Measurements from ENCODE around the gene COL2A1.

The COL2A1 gene

GRCh38 chr12:48041591-48042423 lies 37.5 kb upstream of the COL2A1 start:
- H3K79me2 ChIP-seq (ENCODE audit: insufficient read depth, low read length): no peaks in the 10 kb centered on the region
- H3K4me2 ChIP-seq (ENCODE audit: low read length): no peak overlapping the region
- no peak for TF ChIP-seq CTCF (IDR thresholded peaks at IDR 0.05; ENCODE audit: low read length)
- TF ChIP-seq EZH2 (IDR thresholded peaks at IDR 0.05; ENCODE audit: borderline replicate concordance, low read length): no peak
- H3K9me3 ChIP-seq (ENCODE audit: low read length): no peaks in the 10 kb centered on the region
- H3K9me2 ChIP-seq (ENCODE audit: low read depth, low read length): no peaks in the 10 kb centered on the region
- H2AFZ ChIP-seq (ENCODE audit: low read length): no peak overlapping the region
- H3K9ac ChIP-seq (ENCODE audit: low read length): no peak overlapping the region
- no peaks in the 10 kb centered on the region for H3F3A ChIP-seq (ENCODE audit: insufficient read depth, low read length)
- H3K4me1 ChIP-seq (ENCODE audit: insufficient read depth, low read length, severe bottlenecking): no peaks in the 10 kb centered on the region
- peaks cover 35% of the 10 kb centered on the region for H3K36me3 ChIP-seq (ENCODE audit: insufficient read depth, low read length)
- no peak overlapping the region for H3K27ac ChIP-seq (ENCODE audit: low read depth, low read length, poor library complexity, severe bottlenecking)
- no peak overlapping the region for H3K4me3 ChIP-seq (ENCODE audit: low read depth, low read length, poor library complexity, severe bottlenecking)
- no peaks in the 10 kb centered on the region for H3K27me3 ChIP-seq (ENCODE audit: insufficient read depth, low read length)
- H4K20me1 ChIP-seq (ENCODE audit: insufficient read depth, low read length): no peaks in the 10 kb centered on the region

- Histone ChIP-seq H3K4me2 (ENCODE audit: low read length) (no peak overlapping the region), H2AFZ (ENCODE audit: low read length) (no peak overlapping the region), H3K4me1 (ENCODE audit: insufficient read depth, low read length, severe bottlenecking) (no peaks in the 10 kb centered on the region), H3K79me2 (ENCODE audit: insufficient read depth, low read length) (no peaks in the 10 kb centered on the region), H3K9me3 (ENCODE audit: low read length) (no peaks in the 10 kb centered on the region), H3K9me2 (ENCODE audit: low read depth, low read length) (no peaks in the 10 kb centered on the region), H3F3A (ENCODE audit: insufficient read depth, low read length) (no peaks in the 10 kb centered on the region), H3K4me3 (ENCODE audit: low read depth, low read length, poor library complexity, severe bottlenecking) (no peak overlapping the region), H4K20me1 (ENCODE audit: insufficient read depth, low read length) (no peaks in the 10 kb centered on the region), H3K27me3 (ENCODE audit: insufficient read depth, low read length) (no peaks in the 10 kb centered on the region), H3K36me3 (ENCODE audit: insufficient read depth, low read length) (peaks cover 20% of the 10 kb centered on the region), H3K27ac (ENCODE audit: low read depth, low read length, poor library complexity, severe bottlenecking) (no peak overlapping the region), H3K9ac (ENCODE audit: low read length) (no peak overlapping the region)
- TF ChIP-seq EZH2 (IDR thresholded peaks at IDR 0.05; ENCODE audit: borderline replicate concordance, low read length) (no peak), CTCF (IDR thresholded peaks at IDR 0.05; ENCODE audit: low read length) (no peak)
Observed at GRCh38 chr12:48040354-48040753, 36.1 kb upstream of the COL2A1 start.

GRCh38 chr12:48039151-48039550 lies 34.9 kb upstream of the COL2A1 start:
- H2AFZ ChIP-seq (ENCODE audit: low read length): no peak overlapping the region
- peaks cover 10% of the 10 kb centered on the region; the same call in 1 of the 2 replicates for H3K36me3 ChIP-seq (ENCODE audit: insufficient read depth, low read length)
- H3K9me3 ChIP-seq (ENCODE audit: low read length): no peaks in the 10 kb centered on the region
- H3K4me1 ChIP-seq (ENCODE audit: insufficient read depth, low read length, severe bottlenecking): no peaks in the 10 kb centered on the region
- H3K27me3 ChIP-seq (ENCODE audit: insufficient read depth, low read length): no peaks in the 10 kb centered on the region
- no peak overlapping the region for H3K9ac ChIP-seq (ENCODE audit: low read length)
- H3F3A ChIP-seq (ENCODE audit: insufficient read depth, low read length): no peaks in the 10 kb centered on the region
- no peaks in the 10 kb centered on the region for H4K20me1 ChIP-seq (ENCODE audit: insufficient read depth, low read length)
- H3K4me2 ChIP-seq (ENCODE audit: low read length): no peak overlapping the region
- no peaks in the 10 kb centered on the region for H3K79me2 ChIP-seq (ENCODE audit: insufficient read depth, low read length)
- H3K27ac ChIP-seq (ENCODE audit: low read depth, low read length, poor library complexity, severe bottlenecking): no peak overlapping the region
- H3K4me3 ChIP-seq (ENCODE audit: low read depth, low read length, poor library complexity, severe bottlenecking): no peak overlapping the region
- no peaks in the 10 kb centered on the region for H3K9me2 ChIP-seq (ENCODE audit: low read depth, low read length)
- no peak for TF ChIP-seq CTCF (IDR thresholded peaks at IDR 0.05; ENCODE audit: low read length)
- TF ChIP-seq EZH2 (IDR thresholded peaks at IDR 0.05; ENCODE audit: borderline replicate concordance, low read length): no peak
